NCI-H82 treated with DMSO at 0.1 percent for 48 hours (cell line): ENCODE data around the gene BCLAF3.

ENCODE experiments used
- DNase-seq: peaks from one replicate; lab custom pipeline; 2025; ENCODE audit not compliant: unreplicated experiment; lab: John Stamatoyannopoulos, UW

BCLAF3 gene

DNA sequence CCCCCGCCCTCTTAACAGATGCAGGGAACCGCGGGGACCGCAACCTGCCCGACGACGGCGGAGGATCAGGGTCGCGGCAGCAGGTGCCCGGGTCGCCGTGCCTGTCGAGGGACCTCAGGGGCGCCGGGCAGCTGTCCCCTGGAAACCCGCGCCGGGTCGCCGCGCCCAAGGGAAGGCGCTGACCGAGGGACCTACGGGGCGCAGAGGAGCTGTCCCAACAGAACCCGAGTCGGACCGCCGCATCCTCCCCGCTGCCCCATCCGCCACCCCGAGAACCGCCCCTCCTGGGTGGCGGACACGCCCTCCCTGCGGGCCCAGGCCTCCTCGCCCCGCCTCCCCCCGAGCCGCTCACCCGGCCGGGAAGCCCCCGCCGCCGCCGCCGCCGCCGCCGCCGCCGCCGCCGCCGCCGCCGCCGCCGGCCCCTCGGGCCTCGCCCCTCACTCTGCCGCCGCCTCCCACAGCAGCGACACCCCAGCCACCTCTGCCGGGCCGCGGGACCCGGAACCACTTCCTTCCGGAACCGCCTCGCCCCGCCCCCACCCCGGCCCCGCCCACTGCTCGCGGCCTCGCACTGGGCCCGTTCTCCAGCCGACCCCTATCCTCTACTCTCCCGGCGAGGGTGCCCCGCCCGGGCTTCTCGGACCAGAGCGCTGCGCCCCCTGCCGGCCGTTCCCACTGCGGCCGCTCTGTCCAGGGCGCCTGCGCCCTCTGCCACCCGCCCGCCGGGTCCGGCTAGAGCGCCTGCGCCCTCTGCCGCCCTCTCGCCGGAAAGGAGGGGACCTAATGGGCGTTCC is at the start of gene BCLAF3:
TSS of gene BCLAF3 (minus strand) at position 506 of the 794 bp plus-strand sequence. CDS start 20,797 bp downstream, outside the sequence.
- peak; percentile 79 for DNase-seq

DNA sequence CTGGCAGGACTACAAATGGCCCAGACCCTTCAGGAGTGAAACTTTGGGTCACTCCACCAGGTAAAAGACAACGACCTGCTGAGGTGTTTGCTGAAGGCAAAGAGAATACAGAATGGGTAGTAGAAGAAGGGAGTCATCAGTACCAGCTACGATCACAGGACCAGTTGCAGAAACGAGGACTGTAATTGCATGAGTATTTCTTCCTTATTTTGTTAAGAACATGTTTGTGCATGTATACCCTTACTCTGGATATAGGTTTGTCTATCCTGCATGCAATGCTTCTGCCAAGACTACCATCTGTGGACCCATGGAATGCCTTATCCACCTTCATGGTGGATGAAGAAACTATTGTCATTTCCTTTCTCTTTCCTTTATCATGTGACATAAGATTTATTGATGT is 48.1 kb upstream of the BCLAF3 start:
- DNase-seq = no peak

DNA sequence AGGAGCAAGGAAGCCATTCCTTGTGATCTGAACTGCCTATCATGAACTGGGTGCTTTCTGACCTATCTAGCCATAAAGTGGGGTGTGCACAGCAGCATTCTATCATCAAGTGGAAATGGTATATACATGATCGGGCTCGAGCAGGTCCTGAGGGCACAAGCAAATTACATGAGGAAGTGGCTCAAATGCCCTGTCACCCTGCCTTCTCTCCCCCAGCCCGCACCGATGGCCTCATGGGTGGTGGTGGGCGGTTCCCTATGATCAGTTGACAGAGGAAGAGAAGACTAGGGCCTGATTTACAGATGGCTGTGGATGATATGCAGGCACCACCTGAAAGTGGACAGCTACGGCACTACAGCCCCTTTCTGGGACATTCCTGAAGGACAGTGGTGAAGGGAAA is 46.3 kb upstream of the BCLAF3 start:
- DNase-seq = no peak

- DNase-seq = no peak
Measured at GRCh38 chrX:20032201-20032600, 41.3 kb upstream of the BCLAF3 start.

GRCh38 chrX:20029728-20030127 is 38.9 kb upstream of the BCLAF3 start:
- no peak for DNase-seq

GRCh38 chrX:20028588-20028987 is 37.7 kb upstream of the BCLAF3 start:
- DNase-seq = no peak

DNA sequence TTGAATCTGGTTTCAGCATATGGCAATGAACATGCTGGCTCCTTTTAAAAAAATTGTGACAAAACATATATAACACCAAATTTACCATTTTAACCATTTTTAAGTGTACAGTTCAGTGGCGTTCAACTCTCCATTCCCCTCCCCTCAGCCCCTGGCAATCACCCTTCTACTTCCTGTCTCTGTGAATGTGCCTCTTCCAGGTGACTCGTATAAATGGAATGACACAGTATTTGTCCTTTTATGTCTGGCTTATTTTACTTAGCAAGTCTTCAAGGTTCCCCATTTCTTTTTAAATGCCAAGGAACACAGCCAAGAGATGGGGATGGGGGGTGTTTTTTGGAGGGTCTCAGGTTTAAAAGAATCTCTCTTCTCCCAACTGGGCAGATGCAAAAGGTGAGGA is 35.4 kb upstream of the BCLAF3 start:
- DNase-seq = no peak

DNA sequence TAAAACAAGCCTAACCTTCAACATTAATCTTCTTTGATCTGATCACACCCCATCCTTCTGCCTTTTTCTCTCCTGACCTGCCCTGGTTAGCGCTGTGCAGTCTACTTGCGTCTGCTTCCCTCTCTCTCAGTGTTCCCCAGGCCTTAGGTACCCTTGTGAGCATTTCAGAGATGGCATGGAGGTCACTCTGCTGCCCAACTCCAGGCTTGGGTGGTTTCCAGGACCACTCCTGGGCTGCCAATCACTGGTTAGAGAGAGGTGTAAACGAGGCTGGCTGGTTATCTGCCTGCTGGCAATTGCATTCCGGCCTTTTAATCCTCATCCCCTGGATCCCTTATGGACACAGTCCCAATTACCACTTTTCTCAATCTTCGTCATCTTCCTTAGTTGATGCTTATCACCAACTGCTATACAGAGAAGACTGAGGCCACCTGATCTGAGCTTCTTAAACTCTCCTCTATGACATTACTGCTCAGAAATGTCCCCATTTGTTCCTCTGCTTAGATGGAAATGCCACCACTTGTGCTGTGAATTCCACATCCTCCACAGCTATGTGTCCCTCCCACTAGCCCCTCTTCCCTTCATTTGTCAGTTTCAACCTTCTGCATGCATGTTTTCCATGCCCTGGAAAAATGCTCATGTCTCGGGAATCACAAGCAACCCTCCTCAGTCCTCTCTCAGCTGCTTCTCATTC is 29.0 kb upstream of the BCLAF3 start:
- DNase-seq = no peak

- no peak for DNase-seq
Measured at GRCh38 chrX:20016616-20016945, 25.7 kb upstream of the BCLAF3 start.

- DNase-seq = no peak
Measured at GRCh38 chrX:20015945-20016615, 25.2 kb upstream of the BCLAF3 start.

GRCh38 chrX:20015422-20015821 is 24.6 kb upstream of the BCLAF3 start:
- no peak for DNase-seq

GRCh38 chrX:20011608-20012007 is 20.7 kb upstream of the BCLAF3 start:
- no peak for DNase-seq

GRCh38 chrX:20007962-20008622 is 17.2 kb upstream of the BCLAF3 start:
- DNase-seq = no peak

DNA sequence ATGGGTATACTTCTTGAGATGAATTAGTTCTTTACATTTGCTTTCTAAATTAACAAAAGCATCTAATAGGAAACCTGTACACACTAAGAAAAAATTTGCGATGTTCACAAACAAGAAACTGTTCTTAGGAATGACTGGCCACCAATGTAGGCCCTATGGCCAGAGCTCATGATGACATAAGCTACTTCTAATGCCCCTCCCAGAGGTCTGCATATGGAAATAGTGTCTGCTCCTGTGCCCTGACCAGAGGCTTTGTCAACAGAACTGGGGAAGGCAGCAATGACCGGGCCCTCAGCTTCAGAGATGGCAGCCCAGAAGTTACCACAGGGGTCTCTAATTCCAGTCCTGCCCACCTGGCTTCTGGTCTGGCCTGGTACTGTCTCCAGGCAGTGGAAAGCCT is 15.0 kb upstream of the BCLAF3 start:
- no peak for DNase-seq

GRCh38 chrX:20001588-20001987 is 10.7 kb upstream of the BCLAF3 start:
- DNase-seq = no peak

DNA sequence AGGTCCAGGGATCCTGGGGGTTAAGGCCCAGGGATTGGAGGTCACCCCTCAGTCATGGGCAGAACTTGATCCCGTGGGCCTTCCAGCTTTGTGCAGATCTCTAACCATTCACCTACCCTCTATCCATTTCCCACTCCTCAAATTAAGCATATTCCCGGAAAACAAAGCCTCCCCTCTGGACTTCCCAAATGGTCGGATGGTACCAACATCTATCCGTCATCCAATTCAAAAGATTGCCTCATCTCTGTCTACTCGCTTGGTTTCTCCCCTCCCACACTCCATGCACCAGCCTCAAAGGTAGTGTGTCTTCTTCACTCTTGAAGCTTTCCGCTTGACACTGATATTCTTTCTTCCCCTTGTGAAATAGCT is 473 bp upstream of the BCLAF3 start:
- DNase-seq = no peak

- no peak for DNase-seq
Measured at GRCh38 chrX:19990151-19990555, 708 bp downstream of the BCLAF3 start.

DNA sequence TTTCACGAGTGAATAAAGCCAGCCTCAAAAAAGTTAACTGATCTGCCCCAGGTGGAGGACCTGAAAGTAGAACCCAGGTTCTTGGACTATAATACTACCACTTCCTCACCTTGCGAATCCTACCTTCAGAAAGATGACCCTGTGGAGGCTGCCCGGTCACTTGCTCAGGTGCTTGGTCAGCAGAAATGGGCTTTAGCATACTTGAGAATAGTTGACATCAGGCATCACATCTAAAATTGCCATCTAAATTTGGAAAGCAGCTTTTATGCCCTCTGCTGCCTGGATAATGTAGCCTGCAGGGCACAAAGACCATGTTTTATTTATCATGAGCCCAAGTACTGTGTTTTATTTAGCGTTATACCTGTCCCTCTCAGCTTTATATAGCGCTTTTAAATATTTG is 3.0 kb downstream of the BCLAF3 start:
- no peak for DNase-seq

DNA sequence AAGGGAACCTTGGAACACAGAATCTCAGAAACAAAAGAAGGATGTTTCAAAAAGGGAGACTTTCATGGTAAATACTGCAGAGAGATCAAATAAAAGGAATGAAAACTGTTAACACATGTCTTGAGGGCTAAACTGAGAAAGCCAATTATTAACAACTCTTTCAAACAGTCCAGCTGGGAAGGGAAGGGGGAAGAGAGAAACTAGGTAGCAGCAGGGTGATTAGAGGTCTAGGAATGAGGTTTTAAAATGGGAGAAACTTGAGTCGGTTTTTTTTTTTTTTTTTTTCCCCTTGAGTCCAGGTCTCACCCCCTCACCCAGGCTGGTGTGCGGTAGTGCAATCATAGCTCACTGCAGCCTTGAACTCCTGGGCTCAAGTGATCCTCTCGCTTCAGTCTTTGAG is 4.3 kb downstream of the BCLAF3 start:
- DNase-seq = no peak

- DNase-seq = no peak
Measured at GRCh38 chrX:19981947-19982346, 8.9 kb downstream of the BCLAF3 start.

DNA sequence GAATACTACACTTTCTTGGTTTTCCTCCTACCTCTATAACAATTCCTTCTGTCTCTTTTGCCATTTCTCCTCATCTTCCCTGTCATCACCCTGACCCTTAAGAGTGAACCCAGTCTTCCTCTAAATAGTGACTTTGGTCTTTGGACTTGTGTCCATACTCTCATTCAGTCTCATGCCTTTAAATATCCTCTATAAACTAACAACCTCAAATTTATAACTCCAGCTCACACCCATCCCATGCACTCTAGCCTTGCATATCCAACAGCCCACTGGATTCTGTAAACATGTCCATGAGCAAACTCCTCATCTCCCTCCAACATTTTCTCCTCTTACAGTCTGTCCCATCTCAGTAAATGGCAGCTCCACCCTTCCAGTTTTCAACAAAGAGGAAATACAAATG is 15.0 kb downstream of the BCLAF3 start:
- DNase-seq = no peak

GRCh38 chrX:19972984-19973383 is 17.9 kb downstream of the BCLAF3 start:
- no peak for DNase-seq
